ENCODE data around the gene MORN1.

GRCh38 chr1:2318314-2319278 is 72.8 kb downstream of the MORN1 start:
- TF ChIP-seq CTCF (IDR thresholded peaks at IDR 0.05) (no peak), POLR2AphosphoS5 (IDR thresholded peaks at IDR 0.05; ENCODE audit: insufficient read depth in 1 of 2, low read depth in 1 of 2) (no peak)
